HepG2 (cell line): ENCODE data around the gene TCFL5. TPM values are rescaled to one million over a fixed set of nuclear protein-coding genes. Genes with fewer than 3 reads are reported as not detected.

Source experiments
- ATM ChIP-seq: fragments of 450-650 bp; IDR thresholded peaks from 2 replicates; pipeline ENCODE4 v1.7.1; 2017; ENCODE audit warnings: mild to moderate bottlenecking, borderline replicate concordance
- CCAR2 ChIP-seq: fragments of 200-400 bp; formaldehyde crosslinking; optimal IDR thresholded peaks from 2 replicates; pipeline ENCODE3; 2018; ENCODE audit warnings: low read depth, mild to moderate bottlenecking, low read length, moderate library complexity
- HNF1B ChIP-seq: sonication (generic); formaldehyde crosslinking; IDR thresholded peaks from 2 replicates; pipeline ENCODE4 v1.5.1; 2020; ENCODE audit warnings: mild to moderate bottlenecking, moderate library complexity, missing genetic modification reagents
- KDM5A ChIP-seq: fragments of 200-600 bp; sonication (generic); IDR thresholded peaks from 2 replicates; pipeline ENCODE4 v1.7.0; 2018; ENCODE audit warnings: antibody characterized with exemption, mild to moderate bottlenecking, low read length, borderline replicate concordance
- MAFG ChIP-seq: sonication (generic); formaldehyde crosslinking; IDR thresholded peaks from 2 replicates; pipeline ENCODE4 v1.5.1; 2020; ENCODE audit warnings: mild to moderate bottlenecking, missing genetic modification reagents
- MLXIP ChIP-seq: sonication (generic); formaldehyde crosslinking; IDR thresholded peaks from 2 replicates; pipeline ENCODE4 v1.9.0; 2021; ENCODE audit warnings: missing genetic modification reagents, borderline replicate concordance
- NFYC ChIP-seq: IDR thresholded peaks from 2 replicates; pipeline ENCODE4 v1.6.1; 2016; ENCODE audit warnings: missing genetic modification reagents, missing compliant biosample characterization
- PRDM10 ChIP-seq: sonication (generic); formaldehyde crosslinking; IDR thresholded peaks from 2 replicates; pipeline ENCODE4 v1.4.0; 2020; ENCODE audit warnings: low read depth, missing genetic modification reagents
- RBM22 ChIP-seq: fragments of 200-400 bp; formaldehyde crosslinking; optimal IDR thresholded peaks from 2 replicates; pipeline ENCODE3; 2017; ENCODE audit warnings: mild to moderate bottlenecking, low read length, moderate library complexity
- RXRA ChIP-seq: sonication (generic); formaldehyde crosslinking; IDR thresholded peaks from 2 replicates; pipeline ENCODE4 v1.5.1; 2020; ENCODE audit warnings: missing genetic modification reagents
- SMAD3 ChIP-seq: sonication (generic); formaldehyde crosslinking; IDR thresholded peaks from 2 replicates; pipeline ENCODE4 v1.4.0; 2020; ENCODE audit warnings: missing genetic modification reagents
- ZFP37 ChIP-seq: sonication (generic); formaldehyde crosslinking; IDR thresholded peaks from 2 replicates; pipeline ENCODE4 v1.4.0; 2020; ENCODE audit warnings: missing genetic modification reagents, borderline replicate concordance
- ZFP62 ChIP-seq: sonication (generic); formaldehyde crosslinking; IDR thresholded peaks from 2 replicates; pipeline ENCODE4 v1.4.0; 2020; ENCODE audit warnings: missing genetic modification reagents
- ZNF12 ChIP-seq: sonication (generic); formaldehyde crosslinking; IDR thresholded peaks from 2 replicates; pipeline ENCODE4 v1.5.0; 2020; ENCODE audit warnings: missing genetic modification reagents
- ZNF30 ChIP-seq: sonication (generic); formaldehyde crosslinking; IDR thresholded peaks from 2 replicates; pipeline ENCODE4 v1.5.0; 2020; ENCODE audit warnings: mild to moderate bottlenecking, missing genetic modification reagents
- ZNF383 ChIP-seq: sonication (generic); formaldehyde crosslinking; IDR thresholded peaks from 2 replicates; pipeline ENCODE4 v1.4.0; 2020; ENCODE audit warnings: missing genetic modification reagents, mild to moderate bottlenecking, borderline replicate concordance
- ZNF430 ChIP-seq: sonication (generic); formaldehyde crosslinking; IDR thresholded peaks from 2 replicates; pipeline ENCODE4 v1.9.0; 2021; ENCODE audit warnings: mild to moderate bottlenecking, missing genetic modification reagents
- ZNF605 ChIP-seq: sonication (generic); formaldehyde crosslinking; IDR thresholded peaks from 2 replicates; pipeline ENCODE4 v1.8.0; 2022; ENCODE audit warnings: mild to moderate bottlenecking, missing genetic modification reagents
- ZNF768 ChIP-seq: sonication (generic); formaldehyde crosslinking; IDR thresholded peaks from 2 replicates; pipeline ENCODE4 v1.4.0; 2020; ENCODE audit warnings: missing genetic modification reagents
- ZSCAN30 ChIP-seq: sonication (generic); formaldehyde crosslinking; IDR thresholded peaks from 2 replicates; pipeline ENCODE4 v1.5.0; 2020; ENCODE audit warnings: mild to moderate bottlenecking, missing genetic modification reagents
- ZUFSP ChIP-seq: sonication (generic); formaldehyde crosslinking; IDR thresholded peaks from 2 replicates; pipeline ENCODE4 v1.9.0; 2021; ENCODE audit warnings: missing genetic modification reagents, mild to moderate bottlenecking, borderline replicate concordance
- polyA plus RNA-seq, 8 experiments: library from polyadenylated mRNA; depleted of rRNA in 3 of 8; stranded (reverse) in 7 of 8; unstranded in 1 of 8; fragments of >200 nt; fragmentation: Illumina TruSeq in 4 of 8; extraction: Trizol in 4 of 8; gene quantifications; 2 replicates each; pipeline versions ENCODE4 v1.2.1 to v1.2.3, GENCODE V29; 2011 to 2016; ENCODE audit warnings: low read depth in 4 of 8, missing spikeins in 1 of 8, mixed read lengths in 1 of 8; ENCODE audit not compliant: insufficient read depth in 1 of 8
- total RNA-seq, 5 experiments: library from RNA; depleted of rRNA; stranded (reverse); fragments of >200 nt; fragmentation: Illumina TruSeq; extraction: Trizol; gene quantifications; 2 replicates each; pipeline ENCODE4 v1.2.3, GENCODE V29; 2016; ENCODE audit warnings: low read depth in 1 of 5

TCFL5 gene
- total and polyA plus RNA-seq, 2 of the 13 experiments (the other 11 are each of a cell fraction or from before 2014, with no cell fraction given) = 14.8 to 20.0 TPM

GRCh38 chr20:62861726-62862336 is at the start of gene TCFL5 (continued):
- TF ChIP-seq PRDM10 (CRISPR knock-in tag) (peak; percentile 81; the same call in 1 of the 2 replicates), ZNF30 (CRISPR knock-in tag) (no peak), CCAR2 (no peak), ZUFSP (CRISPR knock-in tag) (no peak), MAFG (CRISPR knock-in tag) (no peak), HNF1B (peak; percentile 84), RXRA (CRISPR knock-in tag) (peak; percentile 89), SMAD3 (CRISPR knock-in tag) (peak; percentile 88), ZSCAN30 (CRISPR knock-in tag) (no peak), ZNF768 (peak; percentile 90), ZNF605 (CRISPR knock-in tag) (peak; percentile 82; the same call in 1 of the 2 replicates), ZNF430 (CRISPR knock-in tag) (no peak; the same call in 1 of the 2 replicates), ATM (no peak), ZNF383 (CRISPR knock-in tag) (no peak), NFYC (peak; percentile 74), ZFP37 (peak; percentile 96), ZFP62 (CRISPR knock-in tag) (no peak), RBM22 (no peak), KDM5A (no peak), MLXIP (CRISPR knock-in tag) (peak; percentile 73; the same call in 1 of the 2 replicates), ZNF12 (CRISPR knock-in tag) (peak; percentile 79)
